ELR (cell line): ENCODE results near the gene GPR160.
"Not testable (repeated sequence)": the region's sequence is repeated elsewhere in the genome, so short reads cannot be mapped to it uniquely, and the experiment has no call there.

Source experiments
- DNase-seq: peaks from one replicate; pipeline ENCODE4 v3.0.0-alpha.2; 2015; ENCODE audit warnings: low read depth

The GPR160 gene

DNA sequence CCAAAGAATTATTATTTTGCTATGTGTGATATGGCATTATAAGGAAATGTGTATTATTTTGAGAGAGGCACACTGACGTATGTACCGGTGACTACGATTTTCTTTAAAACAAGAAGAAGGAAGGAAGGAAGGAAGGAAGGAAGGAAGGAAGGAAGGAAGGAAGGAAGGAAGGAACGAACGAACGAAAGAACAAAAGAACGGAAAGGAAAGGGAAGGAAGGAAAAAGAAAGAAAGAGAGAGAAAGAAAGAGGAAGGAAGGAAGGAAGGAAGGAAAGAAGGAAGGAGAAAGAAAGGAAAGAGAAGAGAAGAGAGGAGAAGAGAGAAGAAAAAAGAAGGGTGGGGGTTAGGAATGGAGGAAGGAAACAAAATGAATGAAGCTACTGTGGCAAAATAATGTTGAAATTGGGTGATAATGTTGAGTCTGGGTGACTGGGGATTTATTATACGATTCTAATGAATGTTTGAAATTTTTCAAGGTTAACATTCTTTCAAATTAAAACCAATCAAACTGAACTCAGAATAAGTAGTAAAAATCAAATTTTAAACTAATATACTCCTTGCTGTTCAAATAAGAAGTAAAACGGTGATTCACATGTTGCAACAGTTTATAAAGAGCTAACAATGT, 73.5 kb downstream of the GPR160 start:
- DNase-seq, result no peak

DNA sequence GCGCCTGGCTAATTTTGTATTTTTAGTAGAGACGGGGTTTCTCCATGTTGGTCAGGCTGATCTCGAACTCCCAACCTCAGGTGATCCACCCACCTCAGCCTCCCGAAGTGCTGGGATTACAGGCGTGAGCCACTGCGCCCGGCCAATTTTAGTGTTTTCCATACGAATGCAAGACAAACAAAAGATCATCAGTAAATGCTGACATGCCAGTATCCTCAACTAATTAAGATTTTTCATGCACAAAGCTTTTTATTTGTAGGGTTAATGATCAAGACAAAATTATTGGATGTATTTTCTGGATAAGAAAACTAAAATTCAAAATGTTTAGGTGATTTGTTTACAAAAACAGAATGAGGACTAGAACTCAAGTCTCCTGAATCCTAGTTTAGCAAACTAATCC, 76.4 kb downstream of the GPR160 start:
- not testable (repeated sequence) for DNase-seq

DNA sequence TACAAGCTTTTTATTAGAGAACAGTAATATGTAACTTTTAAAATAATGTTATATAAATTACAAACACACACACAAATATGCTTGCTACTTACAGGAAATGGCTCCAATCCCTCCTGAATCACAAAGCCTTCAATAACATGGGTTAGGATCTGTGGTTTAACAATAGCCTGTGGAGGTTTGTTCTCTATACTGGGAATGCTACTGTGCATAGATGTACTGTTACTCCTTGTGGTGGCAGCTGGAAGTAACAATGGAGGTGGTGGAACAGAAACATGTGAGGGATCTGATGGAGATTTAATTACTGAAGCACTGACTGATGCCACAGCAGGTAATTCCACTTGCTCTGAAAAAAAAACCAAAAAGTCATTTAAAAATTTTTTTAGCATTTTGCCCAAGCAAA, 79.3 kb downstream of the GPR160 start:
- peak; percentile 39 for DNase-seq

DNA sequence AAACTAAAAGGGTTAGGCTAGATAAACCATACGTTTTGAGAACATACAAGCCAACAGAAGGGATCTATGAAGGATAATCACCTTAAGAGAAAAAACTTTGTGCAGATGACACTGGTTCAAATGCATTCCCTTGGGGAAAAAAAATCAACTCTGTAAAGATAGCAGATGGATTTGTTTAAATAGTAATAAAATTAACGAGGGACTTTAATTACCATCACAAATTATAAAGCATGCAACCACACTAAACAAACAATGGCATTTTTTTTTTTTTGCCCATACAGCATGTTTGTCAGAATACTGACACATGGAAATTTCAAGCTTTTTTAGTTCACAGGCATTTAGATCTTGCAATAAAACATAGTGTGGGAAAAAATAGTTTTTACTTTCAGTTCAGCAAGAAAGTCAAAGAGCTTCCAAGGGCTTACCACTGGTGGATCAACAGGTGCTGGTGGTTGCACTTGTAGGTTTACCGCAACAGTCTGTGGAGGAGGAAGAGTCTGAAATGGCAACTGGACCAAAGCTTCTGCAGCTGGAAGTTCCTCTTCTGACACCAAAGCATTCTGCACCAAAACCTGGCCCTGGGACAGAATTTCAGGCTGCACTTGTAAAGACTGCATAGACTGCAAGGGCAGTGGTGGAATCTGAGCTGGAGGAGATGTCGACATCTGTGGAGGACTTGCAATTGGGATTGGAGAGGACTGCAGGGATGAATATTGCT, 90.6 kb downstream of the GPR160 start:
- DNase-seq, result no peak

DNA sequence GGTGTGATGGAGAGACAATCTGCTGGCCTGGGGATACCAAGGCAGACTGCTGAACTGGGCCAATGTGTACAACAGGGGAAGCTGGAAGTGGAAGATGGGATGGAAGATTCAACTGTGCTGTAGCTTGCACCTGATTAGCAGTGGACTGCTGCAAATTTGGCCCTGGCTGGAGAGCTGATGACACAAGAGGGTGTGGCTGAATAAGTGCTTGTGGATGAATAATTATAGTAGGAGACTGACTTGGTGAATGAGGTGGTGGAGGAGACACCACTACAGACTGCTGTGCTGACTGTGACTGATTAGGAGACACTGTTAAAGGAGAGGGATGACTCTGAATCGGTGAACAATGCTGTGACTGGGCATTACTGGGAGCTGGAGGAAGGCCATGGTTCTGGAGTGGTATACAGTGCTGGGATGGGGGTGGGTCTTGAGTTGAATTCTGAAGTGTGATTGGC, 91.2 kb downstream of the GPR160 start:
- DNase-seq, result peak; percentile 58

DNA sequence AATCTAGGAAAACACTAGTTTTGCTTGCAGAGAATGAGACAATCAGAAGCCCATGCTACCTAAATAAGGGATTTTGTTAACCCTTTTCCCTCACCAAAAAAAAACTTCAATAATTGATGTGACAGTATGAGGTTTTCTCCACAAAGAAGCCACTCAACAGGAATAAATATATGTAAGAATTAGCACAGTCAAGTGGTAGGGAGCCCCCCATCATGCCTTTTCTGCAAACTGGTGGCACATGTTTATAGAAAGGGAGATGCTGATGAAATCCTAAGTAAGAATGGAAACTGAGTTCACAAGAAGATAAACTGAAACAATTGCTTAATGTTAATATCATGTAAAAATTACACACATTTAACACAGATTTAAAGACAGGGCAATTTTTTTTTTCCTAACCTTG, 92.7 kb downstream of the GPR160 start:
- no peak for DNase-seq

DNA sequence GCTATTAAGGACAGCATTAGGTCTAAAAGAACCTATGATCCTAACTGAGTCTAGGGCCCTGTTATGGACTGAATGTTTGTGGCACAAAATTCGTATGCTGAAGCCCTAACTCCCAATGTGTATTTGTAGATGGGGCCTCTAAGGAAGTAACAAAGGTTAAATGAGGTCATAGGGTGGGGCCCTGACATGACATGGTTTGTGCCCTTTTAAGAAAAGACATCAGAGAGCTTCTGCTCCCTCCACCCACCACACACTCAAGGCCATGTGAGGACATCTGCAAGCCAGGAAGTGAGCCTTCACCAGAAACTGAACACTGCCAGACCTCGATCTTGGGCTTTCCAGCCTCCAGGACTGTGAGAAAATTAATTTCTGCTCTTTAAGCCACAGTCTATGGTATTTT, 94.5 kb downstream of the GPR160 start:
- no peak for DNase-seq
